ENCODE results near the gene CANT1. TPM values are rescaled to one million over a fixed set of nuclear protein-coding genes. Genes with fewer than 3 reads are reported as not detected.

CANT1 gene
- total RNA-seq, 1 experiment from 2014 or later, result 116 TPM

DNA sequence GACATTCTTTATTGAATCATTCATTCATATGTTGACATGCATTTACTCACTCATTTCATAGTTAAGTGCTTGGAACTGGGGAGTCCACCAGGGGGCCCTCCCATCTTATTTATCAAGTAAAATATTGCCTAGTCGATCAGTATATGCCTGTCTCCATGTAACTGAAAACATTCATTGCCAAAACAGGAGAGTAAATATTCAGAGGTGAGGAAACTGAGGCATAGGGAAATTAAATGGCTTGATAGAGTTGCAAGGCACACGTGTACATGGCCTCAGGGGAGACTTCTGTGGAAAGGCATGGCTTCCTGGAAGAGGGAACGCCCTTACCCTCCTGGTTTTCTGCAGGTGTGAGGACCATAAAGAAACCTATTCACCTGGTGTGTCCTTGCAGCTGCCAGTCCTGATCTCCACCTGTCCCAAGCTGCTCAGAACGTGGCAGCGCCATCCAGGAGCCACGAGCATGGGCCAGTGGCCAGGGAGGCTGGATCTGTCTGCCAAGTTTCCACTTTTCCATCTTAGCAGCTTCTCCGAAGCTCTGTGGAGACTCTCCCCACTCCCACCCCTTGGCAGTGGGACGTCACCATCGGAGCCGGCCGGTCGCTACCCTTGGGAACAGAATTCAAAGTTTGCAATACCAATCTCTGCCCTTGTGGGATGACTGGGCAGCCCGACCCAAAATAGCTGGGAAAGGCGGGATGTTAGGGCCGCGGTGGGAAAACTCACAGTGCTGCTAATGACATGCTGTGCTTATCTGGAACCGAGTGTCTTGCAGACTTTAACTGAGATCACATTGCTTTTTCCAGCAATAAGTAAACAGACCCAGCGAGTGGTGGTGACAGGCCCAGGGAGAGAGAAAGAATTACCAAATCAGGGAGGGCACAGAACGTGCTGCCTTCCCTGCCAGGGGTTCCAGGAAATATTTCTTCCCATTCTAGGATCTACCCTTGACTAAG, 10.3 kb upstream of the CANT1 start:
- CTCF ChIA-PET, result interaction anchor here (0.6 to 0.7 kb wide), 3 partner anchors 23 to 95 kb away, joined by 3 to 5 read pairs (median 4); no protein-coding TSS in a partner anchor
- peak; percentile 47 to 49 for DNase-seq
- Histone ChIP-seq H3K4me1 (replicated peaks; ENCODE audit: insufficient read depth) (peaks cover 50% of the 10 kb centered on the region), H3K4me3 (no peak overlapping the region), H3K4me2 (peak overlapping the region; percentile 40), H3K9me2 (ENCODE audit: insufficient read depth) (no peaks in the 10 kb centered on the region), H3K27ac (peak overlapping the region; percentile 49; the same call in 1 of the 2 replicates), H2AFZ (no peak overlapping the region), H3K9me3 (ENCODE audit: insufficient read depth, low read depth) (no peaks in the 10 kb centered on the region), H3K27me3 (ENCODE audit: insufficient read depth, low read depth) (no peaks in the 10 kb centered on the region), H3F3A (ENCODE audit: insufficient read depth, low read depth) (peaks cover 22% of the 10 kb centered on the region; the same call in 1 of the 2 replicates), H4K20me1 (ENCODE audit: insufficient read depth) (no peaks in the 10 kb centered on the region), H3K36me3 (ENCODE audit: low read depth) (no peaks in the 10 kb centered on the region), H3K79me2 (ENCODE audit: low read depth) (no peaks in the 10 kb centered on the region)
- no peak for TF ChIP-seq EZH2 (IDR thresholded peaks at IDR 0.05; ENCODE audit: low read depth)
- TF ChIP-seq, protein P1, sequence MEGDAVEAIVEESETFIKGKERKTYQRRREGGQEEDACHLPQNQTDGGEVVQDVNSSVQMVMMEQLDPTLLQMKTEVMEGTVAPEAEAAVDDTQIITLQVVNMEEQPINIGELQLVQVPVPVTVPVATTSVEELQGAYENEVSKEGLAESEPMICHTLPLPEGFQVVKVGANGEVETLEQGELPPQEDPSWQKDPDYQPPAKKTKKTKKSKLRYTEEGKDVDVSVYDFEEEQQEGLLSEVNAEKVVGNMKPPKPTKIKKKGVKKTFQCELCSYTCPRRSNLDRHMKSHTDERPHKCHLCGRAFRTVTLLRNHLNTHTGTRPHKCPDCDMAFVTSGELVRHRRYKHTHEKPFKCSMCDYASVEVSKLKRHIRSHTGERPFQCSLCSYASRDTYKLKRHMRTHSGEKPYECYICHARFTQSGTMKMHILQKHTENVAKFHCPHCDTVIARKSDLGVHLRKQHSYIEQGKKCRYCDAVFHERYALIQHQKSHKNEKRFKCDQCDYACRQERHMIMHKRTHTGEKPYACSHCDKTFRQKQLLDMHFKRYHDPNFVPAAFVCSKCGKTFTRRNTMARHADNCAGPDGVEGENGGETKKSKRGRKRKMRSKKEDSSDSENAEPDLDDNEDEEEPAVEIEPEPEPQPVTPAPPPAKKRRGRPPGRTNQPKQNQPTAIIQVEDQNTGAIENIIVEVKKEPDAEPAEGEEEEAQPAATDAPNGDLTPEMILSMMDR (conservative IDR thresholded peaks at IDR 0.05), result peak; percentile 78
- POLR2A ChIA-PET (ENCODE audit: unreplicated experiment), result no interaction called here
- intact Hi-C loops (cut with micrococcal nuclease; ENCODE audit: unreplicated experiment), result loop anchor here (1.0 kb wide), 1 partner anchor 22 kb away; no protein-coding TSS in a partner anchor
- no TSS peak for BruUV-seq (replicated peaks)

DNA sequence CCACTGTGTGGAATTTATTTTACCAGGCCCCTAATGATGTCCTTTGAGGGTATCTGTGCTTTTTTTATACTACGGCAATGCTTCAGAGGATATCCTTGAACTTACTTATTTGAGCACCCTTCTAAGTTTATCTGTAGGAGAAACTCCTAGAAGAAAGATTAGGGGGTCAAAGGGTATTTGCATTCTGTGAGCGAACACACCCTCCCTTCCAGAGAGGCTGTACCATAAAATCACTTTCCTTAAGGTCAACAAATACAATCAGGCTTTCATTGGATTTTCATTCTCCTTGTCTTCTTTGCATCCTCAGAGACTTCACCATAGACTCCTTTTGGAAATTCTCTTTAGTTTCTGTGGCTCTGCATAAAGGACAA, 9.7 kb upstream of the CANT1 start:
- Histone ChIP-seq H3K4me1 (replicated peaks; ENCODE audit: insufficient read depth) (peaks cover 47% of the 10 kb centered on the region), H3K27ac (no peak overlapping the region), H3K9me2 (ENCODE audit: insufficient read depth) (no peaks in the 10 kb centered on the region), H4K20me1 (ENCODE audit: insufficient read depth) (no peaks in the 10 kb centered on the region), H3K36me3 (ENCODE audit: low read depth) (no peaks in the 10 kb centered on the region; the same call in 1 of the 2 replicates), H3K79me2 (ENCODE audit: low read depth) (no peaks in the 10 kb centered on the region), H3F3A (ENCODE audit: insufficient read depth, low read depth) (peaks cover 22% of the 10 kb centered on the region; the same call in 1 of the 2 replicates), H3K27me3 (ENCODE audit: insufficient read depth, low read depth) (no peaks in the 10 kb centered on the region), H3K4me2 (no peak overlapping the region), H2AFZ (no peak overlapping the region), H3K9me3 (ENCODE audit: insufficient read depth, low read depth) (no peaks in the 10 kb centered on the region; the same call in 1 of the 2 replicates), H3K4me3 (no peak overlapping the region)
- intact Hi-C loops (cut with micrococcal nuclease; ENCODE audit: unreplicated experiment), result loop anchor here (1.0 kb wide), 1 partner anchor 23 kb away; no protein-coding TSS in a partner anchor
- ChIA-PET POLR2A (ENCODE audit: unreplicated experiment) (no interaction called here), CTCF (no interaction called here)
- TF ChIP-seq, protein P1 (conservative IDR thresholded peaks at IDR 0.05), result no peak
- TF ChIP-seq EZH2 (IDR thresholded peaks at IDR 0.05; ENCODE audit: low read depth), result no peak
- DNase-seq, result no peak
- no TSS peak for BruUV-seq (replicated peaks)

DNA sequence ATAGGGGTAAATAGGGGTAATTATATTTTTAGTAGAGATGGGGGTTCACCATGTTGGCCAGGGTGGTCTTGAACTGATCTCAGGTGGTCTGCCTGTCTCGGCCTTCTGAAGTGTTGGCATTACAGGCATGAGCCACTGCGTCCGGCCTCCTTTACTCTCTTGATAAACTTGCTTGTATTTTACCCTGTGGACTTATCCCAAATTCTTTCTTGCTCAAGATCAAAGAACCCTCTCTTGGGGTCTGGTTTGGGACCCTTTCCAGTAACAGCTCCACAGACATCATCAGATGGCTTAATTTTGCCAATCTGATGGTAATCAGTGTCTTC, 8.8 kb upstream of the CANT1 start:
- CTCF ChIA-PET, result interaction anchor here (0.6 kb wide), 1 partner anchor 206 kb away, joined by 4 read pairs; no protein-coding TSS in a partner anchor
- Histone ChIP-seq H3K9me2 (ENCODE audit: insufficient read depth) (no peaks in the 10 kb centered on the region), H3K4me1 (replicated peaks; ENCODE audit: insufficient read depth) (peaks cover 47% of the 10 kb centered on the region), H3K9me3 (ENCODE audit: insufficient read depth, low read depth) (no peaks in the 10 kb centered on the region; the same call in 1 of the 2 replicates), H3F3A (ENCODE audit: insufficient read depth, low read depth) (peaks cover 22% of the 10 kb centered on the region; the same call in 1 of the 2 replicates), H3K79me2 (ENCODE audit: low read depth) (no peaks in the 10 kb centered on the region), H2AFZ (no peak overlapping the region), H3K27me3 (ENCODE audit: insufficient read depth, low read depth) (no peaks in the 10 kb centered on the region), H3K4me2 (0 out of 2 replicates have a peak overlapping the region, but pooled peaks have one; percentile 54), H3K4me3 (no peak overlapping the region), H3K36me3 (ENCODE audit: low read depth) (no peaks in the 10 kb centered on the region; the same call in 1 of the 2 replicates), H4K20me1 (ENCODE audit: insufficient read depth) (no peaks in the 10 kb centered on the region), H3K27ac (no peak overlapping the region)
- DNase-seq, result no peak
- no TSS peak for BruUV-seq (replicated peaks)
- POLR2A ChIA-PET (ENCODE audit: unreplicated experiment), result no interaction called here
- intact Hi-C loops (cut with micrococcal nuclease; ENCODE audit: unreplicated experiment), result no loop called here
- TF ChIP-seq, protein P1 (conservative IDR thresholded peaks at IDR 0.05), result no peak
- no peak for TF ChIP-seq EZH2 (IDR thresholded peaks at IDR 0.05; ENCODE audit: low read depth)

Data from PC-9 (cell line).